H9 (cell line): ENCODE data around the gene TLX2. TPM values are rescaled to one million over a fixed set of nuclear protein-coding genes. Genes with fewer than 3 reads are reported as not detected.

Source experiments
- DNase-seq: peaks from one replicate; pipeline ENCODE4 v3.0.0-alpha.2; 2017
- H2AFZ ChIP-seq: one replicate; pipeline ENCODE4 v1.6.1; 2013; ENCODE audit warnings: mild to moderate bottlenecking, low read length, control low read depth, moderate library complexity
- H2AK5ac ChIP-seq: 2 replicates; pipeline ENCODE4 v1.6.1; 2013; ENCODE audit warnings: low read length, control low read depth, mixed read lengths; ENCODE audit not compliant: insufficient read length
- H2BK120ac ChIP-seq: one replicate; pipeline ENCODE4 v1.6.1; 2013; ENCODE audit warnings: low read depth, mild to moderate bottlenecking, low read length, control low read depth, inconsistent platforms; ENCODE audit not compliant: poor library complexity, severe bottlenecking
- H2BK12ac ChIP-seq: 2 replicates; pipeline ENCODE4 v1.6.1; 2013; ENCODE audit warnings: low read length, control low read depth, mixed read lengths, low read depth; ENCODE audit not compliant: insufficient read length
- H2BK15ac ChIP-seq: 2 replicates; pipeline ENCODE4 v1.6.1; 2013; ENCODE audit warnings: low read depth, low read length, control low read depth
- H2BK20ac ChIP-seq: one replicate; pipeline ENCODE4 v1.6.1; 2013; ENCODE audit warnings: low read depth, mild to moderate bottlenecking, low read length, control low read depth, inconsistent platforms; ENCODE audit not compliant: poor library complexity, severe bottlenecking
- H2BK5ac ChIP-seq: 2 replicates; pipeline ENCODE4 v1.6.1; 2013; ENCODE audit warnings: low read length, control low read depth, mixed read lengths; ENCODE audit not compliant: insufficient read length
- H3K14ac ChIP-seq: 2 replicates; pipeline ENCODE4 v1.6.1; 2013; ENCODE audit warnings: low read length, control low read depth; ENCODE audit not compliant: insufficient read depth
- H3K18ac ChIP-seq: 2 replicates; pipeline ENCODE4 v1.6.1; 2013; ENCODE audit warnings: low read depth, mild to moderate bottlenecking, mixed read lengths, low read length, control low read depth; ENCODE audit not compliant: insufficient read length
- H3K23ac ChIP-seq: 2 replicates; pipeline ENCODE4 v1.6.1; 2013; ENCODE audit warnings: low read length, control low read depth, mixed read lengths, low read depth; ENCODE audit not compliant: insufficient read length
- H3K23me2 ChIP-seq: 2 replicates; pipeline ENCODE4 v1.6.1; 2013; ENCODE audit warnings: low read depth, mild to moderate bottlenecking, mixed read lengths, low read length, control low read depth; ENCODE audit not compliant: insufficient read length, poor library complexity, severe bottlenecking
- H3K27ac ChIP-seq: 2 replicates; pipeline ENCODE4 v1.5.1; 2013; ENCODE audit warnings: low read length, control low read depth, mixed read lengths, low read depth; ENCODE audit not compliant: insufficient read length
- H3K27me3 ChIP-seq: 2 replicates; pipeline ENCODE4 v1.6.1; 2013; ENCODE audit warnings: low read length, control low read depth, inconsistent platforms; ENCODE audit not compliant: insufficient read depth
- H3K4ac ChIP-seq: 2 replicates; pipeline ENCODE4 v1.6.1; 2013; ENCODE audit warnings: low read depth, mild to moderate bottlenecking, control low read depth, inconsistent platforms, low read length, moderate library complexity
- H3K4me1 ChIP-seq: 2 replicates; pipeline ENCODE4 v1.6.1; 2013; ENCODE audit warnings: low read length, control low read depth, inconsistent platforms; ENCODE audit not compliant: insufficient read depth
- H3K4me2 ChIP-seq: 2 replicates; pipeline ENCODE4 v1.6.1; 2013; ENCODE audit warnings: low read length, control low read depth, mixed read lengths; ENCODE audit not compliant: insufficient read length, insufficient read depth
- H3K56ac ChIP-seq: 2 replicates; pipeline ENCODE4 v1.6.1; 2013; ENCODE audit warnings: low read depth, mild to moderate bottlenecking, mixed read lengths, low read length, control low read depth; ENCODE audit not compliant: insufficient read length
- H3K79me1 ChIP-seq: 2 replicates; pipeline ENCODE4 v1.6.1; 2013; ENCODE audit warnings: low read depth, mild to moderate bottlenecking, moderate library complexity, low read length, control low read depth, inconsistent platforms; ENCODE audit not compliant: insufficient read depth, poor library complexity, severe bottlenecking
- H3K79me2 ChIP-seq: 2 replicates; pipeline ENCODE4 v1.6.1; 2013; ENCODE audit warnings: low read length, control low read depth, inconsistent platforms; ENCODE audit not compliant: insufficient read depth
- H3K9ac ChIP-seq: 2 replicates; pipeline ENCODE4 v1.6.1; 2013; ENCODE audit warnings: low read length, control low read depth, mixed read lengths; ENCODE audit not compliant: insufficient read length; ENCODE audit errors: extremely low read depth
- H3K9me3 ChIP-seq: one replicate; pipeline ENCODE4 v1.6.1; 2013; ENCODE audit warnings: low read depth, low read length, inconsistent platforms; ENCODE audit not compliant: control insufficient read depth
- H3T11ph ChIP-seq: one replicate; pipeline ENCODE4 v1.6.1; 2013; ENCODE audit warnings: mild to moderate bottlenecking, low read length, control low read depth, inconsistent platforms
- H4K20me1 ChIP-seq: one replicate; pipeline ENCODE4 v1.6.1; 2013; ENCODE audit not compliant: control insufficient read depth, insufficient read length, insufficient read depth
- H4K5ac ChIP-seq: 2 replicates; pipeline ENCODE4 v1.6.1; 2013; ENCODE audit warnings: low read depth, mild to moderate bottlenecking, mixed read lengths, low read length, control low read depth; ENCODE audit not compliant: insufficient read length
- H4K8ac ChIP-seq: replicated peaks from 2 replicates; pipeline ENCODE4 v1.6.1; 2013; ENCODE audit warnings: low read length, control low read depth, mixed read lengths, low read depth; ENCODE audit not compliant: insufficient read length
- H4K91ac ChIP-seq: 2 replicates; pipeline ENCODE4 v1.6.1; 2013; ENCODE audit warnings: low read depth, mild to moderate bottlenecking, moderate library complexity, mixed read lengths, low read length, control low read depth; ENCODE audit not compliant: insufficient read length
- H3K27ac Mint-ChIP-seq, 3 experiments: 2 replicates in 2 of 3; 3 replicates in 1 of 3; pipeline ENCODE4 v1.8.0; 2020 to 2021; ENCODE audit warnings: mixed read lengths in 3 of 3, mild to moderate bottlenecking in 1 of 3, moderate library complexity in 1 of 3
- H3K27me3 Mint-ChIP-seq: 2 replicates; pipeline ENCODE4 v1.8.0; 2021; ENCODE audit warnings: low read depth, mild to moderate bottlenecking, moderate library complexity, mixed read lengths
- H3K36me3 Mint-ChIP-seq, 3 experiments: 2 replicates in 2 of 3; 3 replicates in 1 of 3; pipeline ENCODE4 v1.8.0; 2020 to 2021; ENCODE audit warnings: low read depth in 3 of 3, mixed read lengths in 3 of 3; ENCODE audit not compliant: insufficient read depth in 1 of 3
- H3K4me1 Mint-ChIP-seq, 2 experiments: 2 replicates each; pipeline ENCODE4 v1.8.0; 2020; ENCODE audit warnings: mixed read lengths in 2 of 2
- H3K4me3 Mint-ChIP-seq, 2 experiments: 2 replicates in 1 of 2; 3 replicates in 1 of 2; pipeline ENCODE4 v1.8.0; 2020 to 2021; ENCODE audit warnings: mild to moderate bottlenecking in 2 of 2, mixed read lengths in 2 of 2, moderate library complexity in 1 of 2
- H3K9me3 Mint-ChIP-seq, 2 experiments: 2 replicates in 1 of 2; 3 replicates in 1 of 2; pipeline ENCODE4 v1.8.0; 2020; ENCODE audit warnings: mild to moderate bottlenecking in 2 of 2, mixed read lengths in 2 of 2, moderate library complexity in 1 of 2
- WGBS: extraction: QIAGEN DNeasy Blood & Tissue Kit; methylation state at CpG from one replicate; pipeline ENCODE4 v1.1.7; 2013; ENCODE audit warnings: missing lambda C conversion rate, low lambda C conversion rate, mixed read lengths; ENCODE audit not compliant: insufficient read length; ENCODE audit errors: extremely low coverage; 5-methylcytosine and 5-hydroxymethylcytosine counted together
- total RNA-seq: library from RNA; stranded (reverse); gene quantifications from 2 replicates; pipeline ENCODE4 v1.2.1, GENCODE V29; 2021
- TF ChIP-seq, protein P1 (sequence below): fragments of 200-600 bp; sonication (generic); conservative IDR thresholded peaks from 3 replicates; pipeline ENCODE4 v1.8.0; 2021; ENCODE audit warnings: antibody characterized with exemption, mild to moderate bottlenecking

The TLX2 gene
- total RNA-seq, 1 experiment from 2014 or later: 0.20 TPM

GRCh38 chr2:74555610-74556103 lies 41.4 kb downstream of the TLX2 start:
- Histone ChIP-seq H3K23ac (no peak overlapping the region), H3K14ac (no peak overlapping the region), H4K8ac (no peak overlapping the region), H3K4ac (no peak overlapping the region), H3K27ac (no peak overlapping the region), H3K79me1 (no peaks in the 10 kb centered on the region), H3K23me2 (peaks cover 20% of the 10 kb centered on the region), H2BK12ac (no peak overlapping the region), H3K4me1 (0 out of 2 replicates have a peak, but pooled peaks cover 5% of the 10 kb centered on the region), H3K56ac (no peak overlapping the region), H4K91ac (no peak overlapping the region), H3K4me2 (peak overlapping the region; percentile 63), H2AFZ (no peak overlapping the region), H4K20me1 (no peaks in the 10 kb centered on the region), H2BK120ac (no peak overlapping the region), H3T11ph (no peak overlapping the region), H3K27me3 (no peaks in the 10 kb centered on the region; the same call in 1 of the 2 replicates), H3K79me2 (no peaks in the 10 kb centered on the region), H2BK15ac (no peak overlapping the region), H3K9ac (peak overlapping the region; percentile 26), H4K5ac (no peak overlapping the region), H2BK5ac (no peak overlapping the region), H3K18ac (no peak overlapping the region), H3K9me3 (no peaks in the 10 kb centered on the region), H2AK5ac (no peak overlapping the region), H2BK20ac (no peak overlapping the region)
- WGBS: no CpG with 5 or more reads among the region's 17 CpGs
- Mint-ChIP-seq H3K27ac (no peak overlapping the region), H3K4me3 (peak overlapping the region; percentile 92 to 93), H3K4me1 (peaks cover 23 to 29% of the 10 kb centered on the region in 2 experiments), H3K36me3 (peaks cover 0 to 23% (median 15%) of the 10 kb centered on the region in 3 experiments; a peak in 6 of 7 replicates), H3K27me3 (peaks cover 51% of the 10 kb centered on the region), H3K9me3 (no peaks in the 10 kb centered on the region)
- no peak for DNase-seq
- TF ChIP-seq, protein P1, sequence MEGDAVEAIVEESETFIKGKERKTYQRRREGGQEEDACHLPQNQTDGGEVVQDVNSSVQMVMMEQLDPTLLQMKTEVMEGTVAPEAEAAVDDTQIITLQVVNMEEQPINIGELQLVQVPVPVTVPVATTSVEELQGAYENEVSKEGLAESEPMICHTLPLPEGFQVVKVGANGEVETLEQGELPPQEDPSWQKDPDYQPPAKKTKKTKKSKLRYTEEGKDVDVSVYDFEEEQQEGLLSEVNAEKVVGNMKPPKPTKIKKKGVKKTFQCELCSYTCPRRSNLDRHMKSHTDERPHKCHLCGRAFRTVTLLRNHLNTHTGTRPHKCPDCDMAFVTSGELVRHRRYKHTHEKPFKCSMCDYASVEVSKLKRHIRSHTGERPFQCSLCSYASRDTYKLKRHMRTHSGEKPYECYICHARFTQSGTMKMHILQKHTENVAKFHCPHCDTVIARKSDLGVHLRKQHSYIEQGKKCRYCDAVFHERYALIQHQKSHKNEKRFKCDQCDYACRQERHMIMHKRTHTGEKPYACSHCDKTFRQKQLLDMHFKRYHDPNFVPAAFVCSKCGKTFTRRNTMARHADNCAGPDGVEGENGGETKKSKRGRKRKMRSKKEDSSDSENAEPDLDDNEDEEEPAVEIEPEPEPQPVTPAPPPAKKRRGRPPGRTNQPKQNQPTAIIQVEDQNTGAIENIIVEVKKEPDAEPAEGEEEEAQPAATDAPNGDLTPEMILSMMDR: no peak
